ENCODE measurements around the gene GVQW3.

Gene GVQW3

GRCh38 chr11:76415073-76415472 lies 34.0 kb downstream of the GVQW3 start:
- DNase-seq (ENCODE audit: low spot score) (no peak), ATAC-seq (ENCODE audit: low read depth) (no peak)
- H3K27ac ChIP-seq (ENCODE audit: poor library complexity, severe bottlenecking) = no peak overlapping the region

GRCh38 chr11:76419896-76420295 lies 38.8 kb downstream of the GVQW3 start:
- H3K27ac ChIP-seq (ENCODE audit: poor library complexity, severe bottlenecking) = no peak overlapping the region
- H3K4me3 ChIP-seq (ENCODE audit: severe bottlenecking) = no peak overlapping the region
- H3K27me3 ChIP-seq (ENCODE audit: insufficient read depth, poor library complexity, severe bottlenecking) = no peaks in the 10 kb centered on the region
- no peak for ATAC-seq (ENCODE audit: low read depth)
- H3K36me3 ChIP-seq (ENCODE audit: low read depth) = no peaks in the 10 kb centered on the region
- H3K4me1 ChIP-seq (ENCODE audit: insufficient read depth, poor library complexity, severe bottlenecking) = no peaks in the 10 kb centered on the region
- TF ChIP-seq CTCF (IDR thresholded peaks at IDR 0.05; ENCODE audit: poor library complexity, severe bottlenecking) = no peak
- H3K9me3 ChIP-seq (ENCODE audit: severe bottlenecking) = no peaks in the 10 kb centered on the region
- no peak for DNase-seq (ENCODE audit: low spot score)

More at GRCh38 chr11:76415073-76415472, 34.0 kb downstream of the GVQW3 start:
- Histone ChIP-seq H3K4me3 (ENCODE audit: severe bottlenecking) (no peak overlapping the region), H3K36me3 (ENCODE audit: low read depth) (no peaks in the 10 kb centered on the region), H3K4me1 (ENCODE audit: insufficient read depth, poor library complexity, severe bottlenecking) (no peaks in the 10 kb centered on the region), H3K27me3 (ENCODE audit: insufficient read depth, poor library complexity, severe bottlenecking) (no peaks in the 10 kb centered on the region), H3K9me3 (ENCODE audit: severe bottlenecking) (no peaks in the 10 kb centered on the region)
- no peak for TF ChIP-seq CTCF (IDR thresholded peaks at IDR 0.05; ENCODE audit: poor library complexity, severe bottlenecking)

DNA sequence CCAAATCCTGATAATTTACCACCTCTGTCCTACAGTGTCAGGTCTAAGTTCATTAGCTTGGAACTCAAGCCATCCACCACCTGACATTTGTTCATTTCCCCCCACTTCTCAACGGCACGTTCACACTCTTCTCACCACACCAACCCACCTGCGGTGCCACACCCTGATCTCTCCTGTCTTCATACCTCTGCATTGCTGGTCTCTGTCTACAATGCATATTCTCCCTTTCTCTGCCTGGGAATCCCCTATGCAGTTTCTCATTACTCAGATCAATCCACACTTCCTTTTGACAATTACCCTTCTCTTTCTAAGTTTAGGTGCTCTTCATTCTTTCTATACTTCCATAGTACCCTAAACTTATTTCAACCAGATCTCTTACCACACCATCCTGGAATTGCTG lies 43.3 kb downstream of the GVQW3 start:
- no peak for TF ChIP-seq CTCF (IDR thresholded peaks at IDR 0.05; ENCODE audit: poor library complexity, severe bottlenecking)
- H3K4me1 ChIP-seq (ENCODE audit: insufficient read depth, poor library complexity, severe bottlenecking) = no peaks in the 10 kb centered on the region
- no peak for DNase-seq (ENCODE audit: low spot score)
- no peaks in the 10 kb centered on the region for H3K9me3 ChIP-seq (ENCODE audit: severe bottlenecking)
- no peaks in the 10 kb centered on the region for H3K36me3 ChIP-seq (ENCODE audit: low read depth)
- no peaks in the 10 kb centered on the region for H3K27me3 ChIP-seq (ENCODE audit: insufficient read depth, poor library complexity, severe bottlenecking)
- no peak overlapping the region for H3K27ac ChIP-seq (ENCODE audit: poor library complexity, severe bottlenecking)
- ATAC-seq (ENCODE audit: low read depth) = no peak
- H3K4me3 ChIP-seq (ENCODE audit: severe bottlenecking) = no peak overlapping the region

DNA sequence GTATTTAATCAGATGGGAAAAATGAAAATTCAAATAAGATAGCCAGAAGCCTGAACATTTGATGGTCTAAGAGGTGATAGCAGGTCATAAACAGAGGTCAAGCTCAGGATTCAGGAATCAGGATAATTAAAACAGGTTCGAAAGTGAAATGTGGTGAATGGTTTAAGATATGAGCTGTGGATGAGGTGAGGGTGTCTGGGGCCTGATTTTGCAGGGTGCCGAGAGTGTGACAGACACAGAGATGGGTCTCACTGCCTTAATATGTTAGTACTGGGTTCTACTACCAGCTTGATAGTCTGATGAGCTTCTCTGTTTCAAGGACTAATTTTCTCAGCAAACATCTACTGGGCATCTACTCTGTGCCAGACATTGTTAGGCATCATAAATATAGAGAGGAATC lies 43.8 kb downstream of the GVQW3 start:
- no peaks in the 10 kb centered on the region for H3K4me1 ChIP-seq (ENCODE audit: insufficient read depth, poor library complexity, severe bottlenecking)
- no peaks in the 10 kb centered on the region for H3K9me3 ChIP-seq (ENCODE audit: severe bottlenecking)
- no peaks in the 10 kb centered on the region for H3K27me3 ChIP-seq (ENCODE audit: insufficient read depth, poor library complexity, severe bottlenecking)
- DNase-seq (ENCODE audit: low spot score) = no peak
- H3K36me3 ChIP-seq (ENCODE audit: low read depth) = no peaks in the 10 kb centered on the region
- no peak for TF ChIP-seq CTCF (IDR thresholded peaks at IDR 0.05; ENCODE audit: poor library complexity, severe bottlenecking)
- no peak overlapping the region for H3K27ac ChIP-seq (ENCODE audit: poor library complexity, severe bottlenecking)
- ATAC-seq (ENCODE audit: low read depth) = no peak
- H3K4me3 ChIP-seq (ENCODE audit: severe bottlenecking) = no peak overlapping the region

GRCh38 chr11:76426660-76427059 lies 45.5 kb downstream of the GVQW3 start:
- no peak for TF ChIP-seq CTCF (IDR thresholded peaks at IDR 0.05; ENCODE audit: poor library complexity, severe bottlenecking)
- Histone ChIP-seq H3K9me3 (ENCODE audit: severe bottlenecking) (no peaks in the 10 kb centered on the region), H3K4me3 (ENCODE audit: severe bottlenecking) (no peak overlapping the region), H3K27ac (ENCODE audit: poor library complexity, severe bottlenecking) (no peak overlapping the region), H3K27me3 (ENCODE audit: insufficient read depth, poor library complexity, severe bottlenecking) (no peaks in the 10 kb centered on the region), H3K36me3 (ENCODE audit: low read depth) (no peaks in the 10 kb centered on the region), H3K4me1 (ENCODE audit: insufficient read depth, poor library complexity, severe bottlenecking) (no peaks in the 10 kb centered on the region)
- DNase-seq (ENCODE audit: low spot score) (no peak), ATAC-seq (ENCODE audit: low read depth) (no peak)
